Neural crest cell (in vitro differentiated cells): Measurements from ENCODE around the gene RBMXL3. TPM values are rescaled to one million over a fixed set of nuclear protein-coding genes. Genes with fewer than 3 reads are reported as not detected.

Source experiments
- DNase-seq: peaks from one replicate; pipeline ENCODE4 v3.0.0; 2021; ENCODE audit warnings: low read depth, mixed read lengths, low spot score
- H3K27ac Mint-ChIP-seq: one replicate; pipeline ENCODE4 v1.8.0; 2021; ENCODE audit warnings: mild to moderate bottlenecking, mixed read lengths; ENCODE audit not compliant: unreplicated experiment
- H3K27me3 Mint-ChIP-seq: 2 replicates; pipeline ENCODE4 v1.8.0; 2021; ENCODE audit warnings: low read depth, mild to moderate bottlenecking, mixed read lengths
- H3K36me3 Mint-ChIP-seq: 2 replicates; pipeline ENCODE4 v1.8.0; 2021; ENCODE audit warnings: low read depth, mild to moderate bottlenecking, mixed read lengths
- H3K4me1 Mint-ChIP-seq: 2 replicates; pipeline ENCODE4 v1.8.0; 2021; ENCODE audit warnings: mixed read lengths
- H3K4me3 Mint-ChIP-seq: one replicate; pipeline ENCODE4 v1.8.0; 2021; ENCODE audit warnings: mild to moderate bottlenecking, mixed read lengths
- H3K9me3 Mint-ChIP-seq: 2 replicates; pipeline ENCODE4 v1.8.0; 2021; ENCODE audit warnings: mixed read lengths
- CTCF ChIP-seq: fragments of 200-600 bp; sonication (generic); conservative IDR thresholded peaks from 2 replicates; pipeline ENCODE4 v1.5.0; 2021; ENCODE audit warnings: antibody characterized with exemption, mild to moderate bottlenecking
- long read RNA-seq: library from polyadenylated mRNA; unstranded; transcript quantifications from one replicate; pipeline ENCODE4 v2.0.0, GENCODE V29; 2020
- total RNA-seq: library from RNA; stranded (reverse); gene quantifications from 2 replicates; pipeline ENCODE4 v1.2.1, GENCODE V29; 2021

Gene RBMXL3
- total RNA-seq, result not detected in 2 replicates
- long read RNA-seq, result 0 reads

GRCh38 chrX:115189110-115189509 lies at the start of gene RBMXL3:
RBMXL3 (plus strand) TSS chrX:115189410; CDS start chrX:115189442, 32 bp downstream.
- no peak for DNase-seq
- Mint-ChIP-seq H3K4me3 (no peak within 1 kb of the TSS), H3K36me3 (peaks cover 23% of the 10 kb centered on the region), H3K4me1 (no peaks in the 10 kb centered on the region), H3K27me3 (no peaks in the 10 kb centered on the region), H3K9me3 (peaks cover 3% of the 10 kb centered on the region), H3K27ac (no peak within 1 kb of the TSS)
- TF ChIP-seq CTCF, result no peak

GRCh38 chrX:115142057-115142456 lies 47.2 kb upstream of the RBMXL3 start:
- no peaks in the 10 kb centered on the region for H3K27me3 Mint-ChIP-seq
- H3K4me1 Mint-ChIP-seq, result peaks cover 12% of the 10 kb centered on the region
- no peak for TF ChIP-seq CTCF
- no peak for DNase-seq
- H3K4me3 Mint-ChIP-seq, result no peak overlapping the region
- H3K9me3 Mint-ChIP-seq, result peaks cover 11% of the 10 kb centered on the region
- no peak overlapping the region for H3K27ac Mint-ChIP-seq
- peaks cover 66% of the 10 kb centered on the region for H3K36me3 Mint-ChIP-seq

GRCh38 chrX:115147220-115147619 lies 42.0 kb upstream of the RBMXL3 start:
- Mint-ChIP-seq H3K36me3 (peaks cover 38% of the 10 kb centered on the region), H3K27me3 (no peaks in the 10 kb centered on the region), H3K27ac (no peak overlapping the region), H3K4me1 (no peaks in the 10 kb centered on the region), H3K4me3 (no peak overlapping the region), H3K9me3 (peaks cover 8% of the 10 kb centered on the region)
- DNase-seq, result no peak
- TF ChIP-seq CTCF, result peak; percentile 78

GRCh38 chrX:115173181-115173580 lies 16.0 kb upstream of the RBMXL3 start:
- Mint-ChIP-seq H3K27me3 (no peaks in the 10 kb centered on the region), H3K9me3 (no peaks in the 10 kb centered on the region), H3K27ac (no peak overlapping the region)

GRCh38 chrX:115174548-115174947 lies 14.7 kb upstream of the RBMXL3 start:
- Mint-ChIP-seq H3K27me3 (no peaks in the 10 kb centered on the region), H3K4me1 (no peaks in the 10 kb centered on the region), H3K4me3 (no peak overlapping the region), H3K9me3 (no peaks in the 10 kb centered on the region), H3K27ac (no peak overlapping the region), H3K36me3 (peaks cover 5% of the 10 kb centered on the region)
- no peak for DNase-seq
- no peak for TF ChIP-seq CTCF

More at GRCh38 chrX:115173181-115173580, 16.0 kb upstream of the RBMXL3 start:
- no peak overlapping the region for H3K4me3 Mint-ChIP-seq
- no peak for TF ChIP-seq CTCF
- peaks cover 5% of the 10 kb centered on the region for H3K36me3 Mint-ChIP-seq
- no peaks in the 10 kb centered on the region for H3K4me1 Mint-ChIP-seq
- no peak for DNase-seq

GRCh38 chrX:115177932-115178331 lies 11.3 kb upstream of the RBMXL3 start:
- Mint-ChIP-seq H3K36me3 (peaks cover 3% of the 10 kb centered on the region), H3K4me1 (no peaks in the 10 kb centered on the region), H3K27ac (no peak overlapping the region)

More at GRCh38 chrX:115177932-115178331, 11.3 kb upstream of the RBMXL3 start:
- no peaks in the 10 kb centered on the region for H3K9me3 Mint-ChIP-seq
- no peak overlapping the region for H3K4me3 Mint-ChIP-seq
- no peak for TF ChIP-seq CTCF
- no peak for DNase-seq
- H3K27me3 Mint-ChIP-seq, result no peaks in the 10 kb centered on the region
